Activated CD4-positive, alpha-beta T cell treated with anti-CD3 and anti-CD28 coated beads, Interleukin-2, Interleukin-6, amounts not matched to agents 100 ng/mL and 50 ng/mL, durations not matched to agents 16 hours and 8 hours (primary cell): ENCODE measurements around the gene GOLGB1.
"Not testable (repeated sequence)": the region's sequence is repeated elsewhere in the genome, so short reads cannot be mapped to it uniquely, and the experiment has no call there.

Source experiments
- DNase-seq: peaks from one replicate; pipeline ENCODE4 v3.0.0-alpha.2; 2020

The GOLGB1 gene

GRCh38 chr3:121747976-121748375 is 1.6 kb downstream of the GOLGB1 start:
- no peak for DNase-seq

GRCh38 chr3:121743106-121743505 is 6.4 kb downstream of the GOLGB1 start:
- DNase-seq: not testable (repeated sequence)

GRCh38 chr3:121740896-121741295 is 8.6 kb downstream of the GOLGB1 start:
- DNase-seq: no peak

- DNase-seq: peak; percentile 22
Observed at GRCh38 chr3:121739902-121740301, 9.6 kb downstream of the GOLGB1 start.

- no peak for DNase-seq
Observed at GRCh38 chr3:121737644-121738043, 11.9 kb downstream of the GOLGB1 start.

- peak; percentile 42 for DNase-seq
Observed at GRCh38 chr3:121736112-121736511, 13.4 kb downstream of the GOLGB1 start.

GRCh38 chr3:121735047-121735696 is 14.4 kb downstream of the GOLGB1 start:
- DNase-seq: peak; percentile 72

- no peak for DNase-seq
Observed at GRCh38 chr3:121730940-121731687, 18.4 kb downstream of the GOLGB1 start.

GRCh38 chr3:121724130-121724529 is 25.4 kb downstream of the GOLGB1 start:
- no peak for DNase-seq

- no peak for DNase-seq
Observed at GRCh38 chr3:121723485-121723884, 26.1 kb downstream of the GOLGB1 start.

- DNase-seq: no peak
Observed at GRCh38 chr3:121722411-121722810, 27.1 kb downstream of the GOLGB1 start.

GRCh38 chr3:121720163-121720562 is 29.4 kb downstream of the GOLGB1 start:
- DNase-seq: no peak

GRCh38 chr3:121719423-121719822 is 30.1 kb downstream of the GOLGB1 start:
- no peak for DNase-seq

GRCh38 chr3:121718205-121718846 is 31.2 kb downstream of the GOLGB1 start:
- no peak for DNase-seq

GRCh38 chr3:121710347-121710746 is 39.2 kb downstream of the GOLGB1 start:
- no peak for DNase-seq

GRCh38 chr3:121707531-121708273 is 41.8 kb downstream of the GOLGB1 start:
- DNase-seq: no peak

GRCh38 chr3:121705541-121705940 is 44.0 kb downstream of the GOLGB1 start:
- DNase-seq: no peak

- DNase-seq: no peak
Observed at GRCh38 chr3:121703973-121704372, 45.6 kb downstream of the GOLGB1 start.

GRCh38 chr3:121698901-121699300 is 50.6 kb downstream of the GOLGB1 start:
- no peak for DNase-seq

GRCh38 chr3:121698476-121698875 is 51.1 kb downstream of the GOLGB1 start:
- no peak for DNase-seq

- no peak for DNase-seq
Observed at GRCh38 chr3:121696186-121696585, 53.4 kb downstream of the GOLGB1 start.

GRCh38 chr3:121692010-121692699 is 57.4 kb downstream of the GOLGB1 start:
- no peak for DNase-seq
